ENCODE measurements around the gene LAMC2.

Gene LAMC2

GRCh38 chr1:183193963-183194525 is 8.0 kb downstream of the LAMC2 start:
- H2AFZ ChIP-seq (ENCODE audit: low read depth, low read length), result no peak overlapping the region
- no peak overlapping the region for H3K27ac ChIP-seq (ENCODE audit: low read length)
- H3K9ac ChIP-seq (ENCODE audit: low read depth, low read length), result no peak overlapping the region
- no peak overlapping the region for H3K4me2 ChIP-seq (ENCODE audit: insufficient read depth, low read length)
- H3K79me2 ChIP-seq (ENCODE audit: insufficient read depth, low read length), result no peaks in the 10 kb centered on the region
- DNase-seq, result no peak
- H3K27me3 ChIP-seq (ENCODE audit: insufficient read depth, low read length, poor library complexity), result peaks cover 5% of the 10 kb centered on the region
- peaks cover 31% of the 10 kb centered on the region for H3K4me1 ChIP-seq (ENCODE audit: insufficient read depth, low read length)
- no peaks in the 10 kb centered on the region for H3K36me3 ChIP-seq (ENCODE audit: insufficient read depth, low read length)
- no peak for ATAC-seq (ENCODE audit: insufficient read depth, low read depth)
- peaks cover 3% of the 10 kb centered on the region; the same call in 1 of the 2 replicates for H4K20me1 ChIP-seq (ENCODE audit: insufficient read depth, low read length)
- no peak for TF ChIP-seq EZH2 (IDR thresholded peaks at IDR 0.05; ENCODE audit: borderline replicate concordance, low read depth, low read length, severe bottlenecking)
- TF ChIP-seq, protein P1, sequence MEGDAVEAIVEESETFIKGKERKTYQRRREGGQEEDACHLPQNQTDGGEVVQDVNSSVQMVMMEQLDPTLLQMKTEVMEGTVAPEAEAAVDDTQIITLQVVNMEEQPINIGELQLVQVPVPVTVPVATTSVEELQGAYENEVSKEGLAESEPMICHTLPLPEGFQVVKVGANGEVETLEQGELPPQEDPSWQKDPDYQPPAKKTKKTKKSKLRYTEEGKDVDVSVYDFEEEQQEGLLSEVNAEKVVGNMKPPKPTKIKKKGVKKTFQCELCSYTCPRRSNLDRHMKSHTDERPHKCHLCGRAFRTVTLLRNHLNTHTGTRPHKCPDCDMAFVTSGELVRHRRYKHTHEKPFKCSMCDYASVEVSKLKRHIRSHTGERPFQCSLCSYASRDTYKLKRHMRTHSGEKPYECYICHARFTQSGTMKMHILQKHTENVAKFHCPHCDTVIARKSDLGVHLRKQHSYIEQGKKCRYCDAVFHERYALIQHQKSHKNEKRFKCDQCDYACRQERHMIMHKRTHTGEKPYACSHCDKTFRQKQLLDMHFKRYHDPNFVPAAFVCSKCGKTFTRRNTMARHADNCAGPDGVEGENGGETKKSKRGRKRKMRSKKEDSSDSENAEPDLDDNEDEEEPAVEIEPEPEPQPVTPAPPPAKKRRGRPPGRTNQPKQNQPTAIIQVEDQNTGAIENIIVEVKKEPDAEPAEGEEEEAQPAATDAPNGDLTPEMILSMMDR (IDR thresholded peaks at IDR 0.05; ENCODE audit: borderline replicate concordance, extremely low read depth, low read length, poor library complexity, severe bottlenecking), result no peak
- H3K4me3 ChIP-seq (ENCODE audit: low read depth in 1 of 2, low read length in 2 of 2), result no peak overlapping the region
- H3K9me3 ChIP-seq (ENCODE audit: insufficient read depth, low read length, severe bottlenecking), result no peaks in the 10 kb centered on the region

DNA sequence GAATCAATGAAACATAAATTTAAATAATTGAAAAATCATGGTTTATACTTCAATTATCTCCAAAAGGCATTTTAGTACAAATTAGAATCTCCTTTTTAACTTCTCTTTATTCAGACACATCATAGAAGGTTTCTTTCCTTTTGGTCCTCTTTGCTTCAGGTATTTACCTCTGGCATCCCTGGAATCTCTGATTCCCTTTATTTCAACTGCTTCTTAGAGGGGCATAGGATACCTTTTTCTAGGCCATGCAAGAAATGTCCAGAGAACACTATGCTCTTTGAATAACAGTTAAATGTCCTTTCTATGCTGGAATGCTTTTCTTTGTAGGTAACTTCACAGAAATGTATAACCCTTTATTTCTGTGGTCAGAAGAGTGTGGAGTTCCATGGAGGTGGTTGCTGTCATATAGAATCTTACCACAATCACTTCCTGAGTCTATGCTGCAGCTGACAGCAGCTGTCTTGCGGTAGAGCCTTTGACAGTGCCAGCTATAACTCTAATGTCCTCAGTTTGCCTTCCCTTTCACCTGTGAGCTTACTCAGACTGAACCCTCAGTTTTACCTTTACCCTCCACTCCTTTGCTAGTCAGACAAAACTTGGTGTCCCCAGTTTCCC is 8.6 kb downstream of the LAMC2 start:
- Histone ChIP-seq H3K4me1 (ENCODE audit: insufficient read depth, low read length) (peaks cover 31% of the 10 kb centered on the region), H2AFZ (ENCODE audit: low read depth, low read length) (no peak overlapping the region), H3K9ac (ENCODE audit: low read depth, low read length) (no peak overlapping the region), H3K36me3 (ENCODE audit: insufficient read depth, low read length) (no peaks in the 10 kb centered on the region), H3K79me2 (ENCODE audit: insufficient read depth, low read length) (no peaks in the 10 kb centered on the region), H3K27me3 (ENCODE audit: insufficient read depth, low read length, poor library complexity) (peaks cover 5% of the 10 kb centered on the region), H3K9me3 (ENCODE audit: insufficient read depth, low read length, severe bottlenecking) (no peaks in the 10 kb centered on the region), H3K4me2 (ENCODE audit: insufficient read depth, low read length) (peak overlapping the region; percentile 47), H4K20me1 (ENCODE audit: insufficient read depth, low read length) (peaks cover 3% of the 10 kb centered on the region; the same call in 1 of the 2 replicates), H3K4me3 (ENCODE audit: low read depth in 1 of 2, low read length in 2 of 2) (no peak overlapping the region), H3K27ac (ENCODE audit: low read length) (peak overlapping the region; percentile 53)
- DNase-seq (peak; percentile 76), ATAC-seq (ENCODE audit: insufficient read depth, low read depth) (peak; percentile 100)
- no peak for TF ChIP-seq EZH2 (IDR thresholded peaks at IDR 0.05; ENCODE audit: borderline replicate concordance, low read depth, low read length, severe bottlenecking)
- TF ChIP-seq, protein P1 (IDR thresholded peaks at IDR 0.05; ENCODE audit: borderline replicate concordance, extremely low read depth, low read length, poor library complexity, severe bottlenecking), result no peak

DNA sequence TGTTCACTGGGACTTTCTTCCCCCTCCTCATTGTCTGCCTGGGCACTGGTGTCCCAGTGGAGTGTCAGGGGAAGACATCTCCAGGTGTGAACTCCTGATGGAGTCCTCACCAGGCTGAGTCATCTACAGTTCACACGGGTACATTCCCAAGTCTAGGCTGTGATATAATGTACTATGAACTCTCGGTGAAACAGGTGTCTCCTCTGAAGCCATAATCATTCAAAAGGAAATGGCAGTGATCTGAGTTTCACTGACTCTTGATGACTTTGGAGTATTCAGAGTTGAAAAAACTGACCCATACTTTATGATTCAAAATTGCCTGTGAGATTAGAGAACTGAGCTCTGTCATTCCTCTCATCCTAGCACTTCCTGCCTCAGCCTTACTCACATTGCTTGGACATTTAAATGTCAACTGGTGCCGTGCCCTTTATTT is 9.1 kb downstream of the LAMC2 start:
- Histone ChIP-seq H3K27ac (ENCODE audit: low read length) (peak overlapping the region; percentile 53), H2AFZ (ENCODE audit: low read depth, low read length) (no peak overlapping the region), H3K79me2 (ENCODE audit: insufficient read depth, low read length) (no peaks in the 10 kb centered on the region), H3K36me3 (ENCODE audit: insufficient read depth, low read length) (no peaks in the 10 kb centered on the region), H3K27me3 (ENCODE audit: insufficient read depth, low read length, poor library complexity) (peaks cover 5% of the 10 kb centered on the region), H3K9me3 (ENCODE audit: insufficient read depth, low read length, severe bottlenecking) (no peaks in the 10 kb centered on the region), H3K9ac (ENCODE audit: low read depth, low read length) (no peak overlapping the region), H4K20me1 (ENCODE audit: insufficient read depth, low read length) (peaks cover 3% of the 10 kb centered on the region; the same call in 1 of the 2 replicates), H3K4me2 (ENCODE audit: insufficient read depth, low read length) (peak overlapping the region; percentile 47), H3K4me1 (ENCODE audit: insufficient read depth, low read length) (peaks cover 31% of the 10 kb centered on the region), H3K4me3 (ENCODE audit: low read depth in 1 of 2, low read length in 2 of 2) (no peak overlapping the region)
- TF ChIP-seq, protein P1 (IDR thresholded peaks at IDR 0.05; ENCODE audit: borderline replicate concordance, extremely low read depth, low read length, poor library complexity, severe bottlenecking), result no peak
- TF ChIP-seq EZH2 (IDR thresholded peaks at IDR 0.05; ENCODE audit: borderline replicate concordance, low read depth, low read length, severe bottlenecking), result no peak
- DNase-seq (no peak), ATAC-seq (ENCODE audit: insufficient read depth, low read depth) (peak; percentile 52)
